A673 (cell line): ENCODE results near the gene UBE2J2. TPM values are rescaled to one million over a fixed set of nuclear protein-coding genes. Genes with fewer than 3 reads are reported as not detected.

Experiments
- BruUV-seq: library from RNA; stranded (reverse); fragments of 400-500 nt; replicated peaks from 2 replicates; lab custom pipeline; 2021; lab: Mats Ljungman, UMichigan
- CTCF ChIA-PET: fragments of 300-600 bp; sonication (Branson Sonifier 250); formaldehyde crosslinking; loops from one replicate; lab custom pipeline; 2022; ENCODE audit warnings: antibody characterized with exemption; lab: Charles Lee
- POLR2A ChIA-PET: fragments of 300-600 bp; sonication (Branson Sonifier 250); formaldehyde crosslinking; loops from one replicate; lab custom pipeline; 2022; ENCODE audit warnings: antibody characterized with exemption; ENCODE audit not compliant: low non-redundant PET; lab: Charles Lee
- DNase-seq: peaks from one replicate; pipeline ENCODE4 v3.0.0-alpha.2; 2015; ENCODE audit warnings: low spot score
- H3K27ac ChIP-seq: fragments of 200-600 bp; sonication (generic); 2 replicates; pipeline ENCODE4 v1.5.1; 2016; ENCODE audit warnings: mixed run types, low read depth, mild to moderate bottlenecking, mixed read lengths, antibody characterized with exemption, low read length; ENCODE audit not compliant: poor library complexity, severe bottlenecking
- H3K27me3 ChIP-seq: fragments of 200-600 bp; sonication (generic); replicated peaks from 2 replicates; pipeline ENCODE4 v1.6.1; 2017; ENCODE audit warnings: mixed run types, low read depth, mild to moderate bottlenecking, mixed read lengths, antibody characterized with exemption, low read length; ENCODE audit not compliant: insufficient read depth, poor library complexity
- H3K36me3 ChIP-seq: fragments of 200-600 bp; sonication (generic); 2 replicates; pipeline ENCODE4 v1.6.1; 2016; ENCODE audit warnings: mixed run types, mild to moderate bottlenecking, mixed read lengths, antibody characterized with exemption, low read length; ENCODE audit not compliant: insufficient read depth, poor library complexity, severe bottlenecking
- H3K4me1 ChIP-seq: fragments of 200-600 bp; sonication (generic); 2 replicates; pipeline ENCODE4 v1.6.1; 2017; ENCODE audit warnings: mixed run types, mild to moderate bottlenecking, mixed read lengths, antibody characterized with exemption, low read length; ENCODE audit not compliant: insufficient read depth, poor library complexity, severe bottlenecking
- H3K4me3 ChIP-seq: fragments of 200-600 bp; sonication (generic); 2 replicates; pipeline ENCODE4 v1.5.1; 2016; ENCODE audit warnings: low read depth, mixed run types, mild to moderate bottlenecking, mixed read lengths, low read length; ENCODE audit not compliant: poor library complexity, severe bottlenecking
- H3K9me3 ChIP-seq: fragments of 200-600 bp; sonication (generic); 2 replicates; pipeline ENCODE4 v1.6.1; 2016; ENCODE audit warnings: mixed run types, low read depth, mild to moderate bottlenecking, mixed read lengths, antibody characterized with exemption, low read length; ENCODE audit not compliant: poor library complexity, severe bottlenecking
- EZH2 ChIP-seq: fragments of 200-600 bp; sonication (generic); IDR thresholded peaks from 2 replicates; pipeline ENCODE4 v1.6.1; 2017; ENCODE audit warnings: borderline replicate concordance, low read depth, mild to moderate bottlenecking, mixed read lengths, antibody characterized with exemption, low read length; ENCODE audit not compliant: poor library complexity, severe bottlenecking
- intact Hi-C: fragments of 100-400 bp; cut with micrococcal nuclease; formaldehyde crosslinking; loops from one replicate; pipeline ENCODE4 v1.10.0; 2022; ENCODE audit not compliant: unreplicated experiment
- total RNA-seq: library from RNA; stranded (reverse); gene quantifications from 2 replicates; pipeline ENCODE4 v1.2.3, GENCODE V29; 2021
- TF ChIP-seq, protein P1 (sequence below): fragments of 300-800, 200-600 bp; sonication (generic); conservative IDR thresholded peaks from 2 replicates; pipeline ENCODE4 v1.5.1; 2017; ENCODE audit warnings: low read depth, mild to moderate bottlenecking, antibody characterized with exemption, low read length, moderate library complexity, mixed read lengths

The UBE2J2 gene
- total RNA-seq, 1 experiment from 2014 or later, result 92.8 TPM

DNA sequence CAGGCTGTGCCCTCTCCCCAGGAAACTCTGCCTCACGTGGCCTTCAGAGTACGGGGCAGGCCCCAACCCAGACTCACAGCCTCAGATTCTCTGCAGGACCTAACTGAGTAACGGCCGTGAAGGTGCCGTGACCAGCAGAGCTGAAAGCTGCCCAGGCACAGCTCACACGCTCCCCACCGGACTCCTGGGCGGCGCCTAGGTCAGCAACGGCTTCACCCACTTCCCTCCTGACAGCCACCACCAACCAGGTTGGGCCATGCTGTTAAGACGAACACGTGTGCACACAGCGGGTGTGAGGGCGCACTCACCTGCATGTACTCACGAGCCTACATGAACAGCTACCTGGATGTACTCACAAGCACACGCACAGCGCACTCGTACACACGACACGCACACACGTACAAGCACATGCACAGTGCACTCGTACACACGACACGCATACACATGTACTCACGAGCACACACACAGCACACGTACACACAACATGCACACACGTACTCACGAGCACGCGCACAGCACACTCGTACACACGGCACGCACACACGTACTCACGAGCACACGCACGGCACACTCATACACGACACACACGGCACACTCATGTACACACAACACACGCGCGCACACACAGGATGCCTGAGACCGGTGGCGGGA lies 51.0 kb downstream of the UBE2J2 start:
- ChIA-PET POLR2A (no interaction called here), CTCF (no interaction called here)
- Histone ChIP-seq H3K27me3 (no peaks in the 10 kb centered on the region), H3K4me3 (no peak overlapping the region), H3K9me3 (no peaks in the 10 kb centered on the region), H3K36me3 (peaks cover 32% of the 10 kb centered on the region), H3K27ac (no peak overlapping the region), H3K4me1 (peaks cover 6% of the 10 kb centered on the region)
- intact Hi-C loops, result no loop called here
- no TSS peak for BruUV-seq
- TF ChIP-seq, protein P1, sequence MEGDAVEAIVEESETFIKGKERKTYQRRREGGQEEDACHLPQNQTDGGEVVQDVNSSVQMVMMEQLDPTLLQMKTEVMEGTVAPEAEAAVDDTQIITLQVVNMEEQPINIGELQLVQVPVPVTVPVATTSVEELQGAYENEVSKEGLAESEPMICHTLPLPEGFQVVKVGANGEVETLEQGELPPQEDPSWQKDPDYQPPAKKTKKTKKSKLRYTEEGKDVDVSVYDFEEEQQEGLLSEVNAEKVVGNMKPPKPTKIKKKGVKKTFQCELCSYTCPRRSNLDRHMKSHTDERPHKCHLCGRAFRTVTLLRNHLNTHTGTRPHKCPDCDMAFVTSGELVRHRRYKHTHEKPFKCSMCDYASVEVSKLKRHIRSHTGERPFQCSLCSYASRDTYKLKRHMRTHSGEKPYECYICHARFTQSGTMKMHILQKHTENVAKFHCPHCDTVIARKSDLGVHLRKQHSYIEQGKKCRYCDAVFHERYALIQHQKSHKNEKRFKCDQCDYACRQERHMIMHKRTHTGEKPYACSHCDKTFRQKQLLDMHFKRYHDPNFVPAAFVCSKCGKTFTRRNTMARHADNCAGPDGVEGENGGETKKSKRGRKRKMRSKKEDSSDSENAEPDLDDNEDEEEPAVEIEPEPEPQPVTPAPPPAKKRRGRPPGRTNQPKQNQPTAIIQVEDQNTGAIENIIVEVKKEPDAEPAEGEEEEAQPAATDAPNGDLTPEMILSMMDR, result no peak
- no peak for TF ChIP-seq EZH2
- DNase-seq, result no peak

DNA sequence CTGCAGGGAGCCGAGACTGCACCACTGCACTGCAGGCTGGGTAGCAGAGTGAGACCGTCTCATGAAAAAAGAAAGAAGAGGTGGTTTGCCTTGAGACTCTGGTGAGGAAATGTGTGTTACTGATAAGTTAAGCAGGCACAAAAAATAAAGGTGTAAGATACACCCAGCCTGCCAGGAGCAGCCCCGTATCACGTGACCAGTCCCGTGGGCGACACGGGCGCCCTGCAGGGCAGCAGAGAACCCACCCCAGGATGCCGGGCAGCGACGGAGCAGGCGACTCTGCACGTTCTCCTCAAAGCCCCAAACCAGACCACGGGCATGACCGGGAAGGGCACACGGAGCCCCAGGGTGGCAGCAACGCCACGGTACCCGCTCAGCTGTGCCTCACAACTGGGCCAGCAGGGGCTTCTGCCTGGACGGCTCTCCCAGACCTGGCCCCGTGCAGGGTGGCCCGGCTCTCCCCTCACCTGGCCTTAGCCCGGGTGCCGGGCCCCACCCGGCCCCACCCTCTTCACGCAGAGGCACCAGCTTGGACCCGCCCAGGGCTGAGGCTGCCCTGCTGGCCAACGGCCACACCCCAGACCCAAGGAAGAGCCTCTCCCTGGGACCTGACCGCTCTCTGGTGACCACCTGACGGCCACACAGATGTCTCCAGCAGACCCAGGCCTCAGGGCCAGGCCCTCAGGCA lies 51.6 kb downstream of the UBE2J2 start:
- POLR2A ChIA-PET, result no interaction called here
- TF ChIP-seq, protein P1, result no peak
- TF ChIP-seq EZH2, result no peak
- no peak for DNase-seq
- H3K27me3 ChIP-seq, result no peaks in the 10 kb centered on the region
- BruUV-seq, result no TSS peak
- peaks cover 31% of the 10 kb centered on the region for H3K36me3 ChIP-seq
- CTCF ChIA-PET, result no interaction called here
- H3K4me3 ChIP-seq, result no peak overlapping the region
- no peak overlapping the region for H3K27ac ChIP-seq
- H3K4me1 ChIP-seq, result peaks cover 10% of the 10 kb centered on the region
- H3K9me3 ChIP-seq, result no peaks in the 10 kb centered on the region
- intact Hi-C loops, result no loop called here

- Histone ChIP-seq H3K27ac (no peak overlapping the region), H3K27me3 (no peaks in the 10 kb centered on the region), H3K4me1 (peaks cover 11% of the 10 kb centered on the region), H3K9me3 (no peaks in the 10 kb centered on the region), H3K4me3 (no peak overlapping the region), H3K36me3 (peaks cover 33% of the 10 kb centered on the region)
- intact Hi-C loops, result no loop called here
- TF ChIP-seq, protein P1, result no peak
- no peak for TF ChIP-seq EZH2
- BruUV-seq, result no TSS peak
- no peak for DNase-seq
- CTCF ChIA-PET, result no interaction called here
- POLR2A ChIA-PET, result no interaction called here
Observed at GRCh38 chr1:1220197-1220596, 53.5 kb downstream of the UBE2J2 start.
